Stimulated activated CD4-positive, alpha-beta T cell treated with anti-CD3 and anti-CD28 coated beads, Interleukin-2, amount 100 ng/mL, for 48 hours (primary cell): ENCODE results near the gene SYNGAP1.

Experiments used
- DNase-seq, 2 donors: peaks; one replicate each; pipeline ENCODE4 v3.0.0-alpha.2; 2020

SYNGAP1 gene

DNA sequence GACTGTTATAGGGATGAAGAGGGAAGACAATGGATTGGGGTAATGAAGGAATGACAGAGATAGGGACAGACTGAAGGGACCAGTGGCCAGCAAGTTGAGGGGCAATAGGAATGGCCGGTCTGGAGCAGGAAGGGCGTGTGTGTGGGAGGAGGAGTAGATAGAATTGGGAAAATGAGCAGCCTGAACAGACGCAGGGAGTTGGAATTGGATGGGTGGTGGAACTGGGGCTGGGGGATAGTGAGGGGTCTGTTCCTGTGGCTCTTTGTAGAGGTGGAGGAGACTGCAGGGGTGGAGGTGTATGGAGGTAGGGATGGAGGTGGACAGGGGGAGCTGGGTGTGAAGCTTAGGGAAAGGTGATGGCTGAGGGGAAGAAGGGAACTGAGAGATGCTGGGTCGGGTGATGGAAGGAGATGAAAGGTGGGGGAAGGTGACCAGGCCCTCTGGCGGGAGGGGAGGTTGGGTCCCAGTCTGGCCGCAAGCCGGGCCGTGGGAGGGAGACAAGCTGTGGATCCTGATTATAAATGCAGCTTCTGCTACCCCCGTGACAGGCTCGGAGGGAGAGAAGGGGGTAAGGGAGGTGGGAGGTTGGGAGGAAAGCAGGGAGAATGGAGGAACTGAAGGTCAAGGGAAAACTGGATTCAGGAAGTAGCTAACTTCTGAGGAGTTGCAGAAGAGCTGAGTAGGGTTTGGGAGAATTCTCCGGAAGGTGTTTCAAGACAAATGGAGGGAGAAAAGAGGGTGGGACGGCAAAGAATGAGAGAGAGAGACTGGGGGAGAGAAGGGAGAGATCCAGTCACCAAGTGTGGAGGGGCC is 5.2 kb downstream of the SYNGAP1 start:
- DNase-seq = no peak

DNA sequence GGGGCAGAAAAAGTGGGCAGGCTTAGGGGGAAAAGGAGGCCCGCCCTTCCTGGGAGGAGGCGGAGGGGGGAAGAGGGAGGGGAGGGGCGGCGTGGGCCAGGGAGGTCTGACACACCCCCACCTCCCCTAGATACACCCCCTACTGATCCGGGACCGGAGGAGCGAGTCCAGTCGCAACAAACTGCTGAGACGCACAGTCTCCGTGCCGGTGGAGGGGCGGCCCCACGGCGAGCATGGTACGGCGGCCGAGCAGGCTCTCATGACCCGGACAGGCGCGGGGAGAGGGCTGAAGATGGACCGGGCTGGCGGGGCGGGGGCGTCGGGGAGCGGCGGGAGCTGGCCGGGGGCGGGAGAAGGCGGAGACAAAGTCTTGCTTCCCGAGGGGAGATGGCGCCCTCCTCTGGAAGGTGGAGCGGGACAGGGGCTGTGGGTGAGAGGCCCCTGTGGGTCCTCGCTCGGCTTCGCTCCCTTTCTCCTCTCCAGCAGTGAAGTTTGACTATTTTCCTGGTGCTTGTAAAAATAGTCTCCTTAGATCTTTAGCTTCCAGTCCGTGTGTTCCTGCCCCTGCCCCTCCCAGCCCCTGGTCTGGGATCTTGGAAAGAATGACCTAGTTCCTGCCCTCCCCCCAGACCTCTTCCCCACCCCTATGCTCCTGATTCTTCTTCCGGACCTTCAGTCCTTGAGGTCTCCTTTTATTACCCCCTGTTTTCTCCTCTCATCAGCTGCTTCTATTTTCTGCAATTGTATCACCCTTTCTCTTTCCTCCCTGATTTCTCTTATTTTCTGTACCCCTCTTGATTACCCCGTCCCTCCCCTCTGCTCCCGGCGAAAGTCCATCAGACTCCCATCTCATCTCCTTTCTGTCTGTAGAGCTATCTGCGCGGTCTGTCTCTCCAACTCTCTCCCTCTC is 6.1 kb downstream of the SYNGAP1 start:
- DNase-seq = peak; percentile 78 to 82

DNA sequence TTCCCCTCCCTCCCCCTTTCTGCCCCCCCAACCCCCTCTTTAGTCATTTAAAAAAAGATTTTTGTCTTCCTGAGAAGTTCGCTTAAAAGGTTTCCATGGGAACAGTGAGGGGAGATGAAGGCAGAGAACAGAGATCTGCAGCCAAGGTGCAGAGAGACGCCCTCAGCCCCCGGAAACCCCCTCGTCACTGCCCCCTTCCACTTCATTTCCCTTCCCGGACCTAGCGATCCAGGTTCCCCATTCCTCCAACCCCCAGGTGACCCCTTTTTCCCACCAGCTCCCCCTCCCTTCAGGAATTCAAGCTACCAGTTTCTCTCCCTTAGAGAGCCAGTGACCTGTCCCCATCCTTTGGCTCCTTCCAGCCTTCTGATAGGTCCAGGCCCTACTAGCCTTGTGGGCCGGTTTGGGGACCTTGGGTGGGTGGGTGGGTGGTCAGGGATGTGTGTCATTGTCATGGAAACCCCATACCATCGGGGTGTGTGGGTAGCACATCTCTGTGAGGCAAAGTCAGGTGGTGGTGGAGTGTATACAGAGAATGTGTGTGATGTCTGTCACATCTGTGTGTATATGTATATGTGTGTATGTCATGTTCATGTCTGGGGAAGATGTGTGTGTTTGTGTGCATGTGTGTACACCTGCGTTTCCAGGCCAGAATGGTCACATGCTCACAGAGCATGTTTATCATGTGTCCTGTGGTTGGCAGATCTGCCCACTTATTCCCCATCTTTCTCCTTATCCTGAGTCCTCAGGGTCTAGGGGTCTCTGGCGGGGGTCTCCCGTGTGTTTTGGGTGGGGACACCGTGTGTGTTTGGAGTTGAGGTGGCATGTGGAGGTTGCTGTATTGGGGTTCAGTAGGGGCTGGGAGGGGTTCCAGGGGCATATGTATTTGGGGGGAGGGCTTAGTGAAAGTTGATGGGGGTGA is 7.0 kb downstream of the SYNGAP1 start:
- DNase-seq = no peak

DNA sequence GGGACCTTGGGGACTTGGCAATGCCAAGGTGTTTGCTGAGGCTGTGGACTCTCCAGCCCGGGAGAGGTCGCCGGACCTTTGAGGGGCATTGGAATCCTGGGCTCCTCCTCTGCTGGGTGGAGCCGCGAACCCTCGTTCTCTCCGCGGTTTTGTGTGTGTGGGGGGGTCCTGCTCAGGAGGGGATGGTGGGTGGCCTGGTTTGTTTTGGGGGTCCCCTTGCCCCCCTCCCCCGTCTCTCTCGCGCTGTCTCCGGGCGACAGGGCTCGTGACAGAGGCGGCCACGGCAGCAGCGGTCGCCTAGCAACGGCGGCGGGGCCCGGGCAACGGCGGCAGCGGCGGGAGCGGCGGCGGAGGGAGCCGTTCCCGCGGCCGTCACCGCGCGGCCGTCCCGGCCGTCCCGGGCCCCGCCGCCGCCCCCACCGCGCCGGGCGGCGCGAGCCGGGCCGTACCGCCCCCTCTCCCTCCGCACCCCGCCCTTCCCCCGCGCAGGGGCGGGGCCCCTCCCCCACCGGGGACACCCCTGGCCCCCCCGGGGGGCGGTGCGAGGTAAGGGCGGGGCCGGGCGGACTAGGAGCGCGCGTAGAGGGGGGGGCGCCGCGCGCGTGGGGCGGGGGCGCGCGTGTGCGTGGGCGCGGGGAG is 7.8 kb downstream of the SYNGAP1 start:
- DNase-seq = peak in 1 of 2 donors; percentile 43

DNA sequence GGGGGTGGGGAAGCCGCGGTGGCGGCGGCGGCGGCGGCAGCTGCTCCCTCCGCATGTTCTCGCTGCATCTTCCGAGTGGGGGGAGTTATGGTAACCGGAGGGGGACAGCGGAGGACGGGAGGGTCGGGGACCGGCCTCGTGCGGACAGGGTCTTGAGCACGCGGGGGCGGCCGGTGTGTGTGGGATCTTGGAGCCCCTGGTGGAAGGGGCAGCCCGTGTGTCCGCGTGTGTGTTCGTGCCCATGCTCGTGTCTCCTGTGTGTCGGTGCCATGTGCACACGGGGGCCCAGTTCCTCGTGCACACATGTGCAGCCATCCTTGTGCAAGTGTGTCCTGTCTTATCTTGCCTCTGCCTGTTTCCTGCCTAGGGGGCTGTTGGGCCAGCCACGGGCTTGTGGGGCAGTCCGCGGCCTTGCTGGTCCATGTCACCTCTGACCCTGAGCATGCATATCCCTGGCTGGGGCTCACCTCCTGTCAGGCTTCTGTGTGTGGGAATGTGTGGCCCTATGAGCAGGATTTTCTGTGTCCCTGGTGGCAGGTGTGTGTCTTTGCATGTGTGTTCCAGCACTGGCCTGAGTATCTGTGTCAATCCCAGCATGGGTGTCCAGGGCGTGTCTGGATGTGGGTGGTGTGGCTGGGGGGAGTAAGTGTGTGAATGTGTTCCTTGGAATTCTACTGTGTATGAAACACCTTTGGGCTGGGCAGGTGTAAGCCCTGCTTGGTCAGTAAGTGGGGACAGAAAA is 8.5 kb downstream of the SYNGAP1 start:
- no peak for DNase-seq

DNA sequence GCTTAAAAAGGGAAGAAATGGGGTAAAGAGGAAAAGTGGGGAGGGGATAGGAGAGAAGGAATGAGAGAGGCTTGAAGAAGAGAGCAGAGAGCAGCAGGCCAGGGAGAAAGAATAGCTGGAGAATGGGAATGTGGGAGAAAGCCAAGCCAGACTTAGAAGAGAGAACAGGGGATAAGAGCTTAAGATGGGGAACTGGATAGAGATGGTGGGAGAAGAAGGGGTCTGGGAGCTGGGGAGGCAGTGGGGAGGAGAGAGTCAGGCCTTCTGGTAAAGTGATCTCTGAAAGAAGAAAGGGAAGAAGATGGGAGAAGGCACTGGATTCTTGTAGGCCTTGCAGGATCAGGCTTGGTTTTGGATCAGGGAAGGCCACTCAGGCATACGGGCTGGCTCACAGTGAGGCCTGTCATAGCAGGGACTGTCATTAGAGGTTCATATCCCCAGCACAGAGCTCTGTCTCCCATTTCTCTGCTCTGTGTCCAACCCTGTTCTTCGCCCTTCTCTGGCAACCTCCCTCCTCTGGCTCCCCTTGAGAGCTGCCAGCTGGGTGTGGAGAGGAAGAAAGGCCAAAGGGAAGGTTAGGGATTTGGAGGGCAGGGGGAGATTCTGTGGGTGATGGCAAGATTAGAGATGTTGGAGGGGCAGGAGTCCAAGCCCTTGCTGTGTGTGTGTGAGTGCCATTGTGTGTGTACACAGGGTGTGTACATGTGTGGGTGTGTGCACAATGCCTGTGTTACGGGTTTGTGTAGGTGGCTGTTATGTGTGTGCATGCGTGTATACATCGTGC is 9.3 kb downstream of the SYNGAP1 start:
- DNase-seq = no peak

DNA sequence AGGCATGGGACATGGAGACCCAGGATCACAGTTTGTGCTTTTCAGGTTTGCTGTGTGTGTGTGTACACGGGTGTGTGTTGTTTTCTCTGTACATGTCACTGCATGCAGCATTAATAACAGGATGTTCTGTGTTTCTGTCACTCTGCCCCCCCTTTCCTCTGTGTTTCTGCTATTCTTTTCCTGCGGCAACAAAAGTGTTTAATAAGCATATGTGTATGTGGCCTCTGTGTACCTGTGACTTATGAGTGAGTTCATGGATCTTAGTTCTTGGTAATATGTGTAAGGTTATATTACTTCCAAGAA is 9.8 kb downstream of the SYNGAP1 start:
- no peak for DNase-seq

DNA sequence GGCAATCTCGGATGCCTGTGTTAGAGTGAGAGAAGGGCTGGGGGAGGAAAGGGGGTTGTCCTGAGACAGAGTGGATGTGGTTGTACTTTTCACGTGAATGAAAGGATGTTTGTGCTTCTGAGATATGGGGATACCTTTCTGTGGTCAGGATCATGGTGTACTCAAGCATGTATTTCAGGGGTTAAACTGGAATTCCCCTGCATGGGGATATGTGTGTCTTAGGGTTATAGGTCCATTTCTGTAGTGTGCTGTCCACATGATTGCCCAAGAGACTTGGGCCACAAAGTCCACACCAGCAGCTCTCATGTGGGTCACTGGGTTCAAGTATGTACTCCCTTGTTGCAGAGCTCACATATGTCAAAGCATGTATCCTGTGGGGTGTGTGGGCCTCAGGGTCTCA is 10.5 kb downstream of the SYNGAP1 start:
- DNase-seq = no peak

DNA sequence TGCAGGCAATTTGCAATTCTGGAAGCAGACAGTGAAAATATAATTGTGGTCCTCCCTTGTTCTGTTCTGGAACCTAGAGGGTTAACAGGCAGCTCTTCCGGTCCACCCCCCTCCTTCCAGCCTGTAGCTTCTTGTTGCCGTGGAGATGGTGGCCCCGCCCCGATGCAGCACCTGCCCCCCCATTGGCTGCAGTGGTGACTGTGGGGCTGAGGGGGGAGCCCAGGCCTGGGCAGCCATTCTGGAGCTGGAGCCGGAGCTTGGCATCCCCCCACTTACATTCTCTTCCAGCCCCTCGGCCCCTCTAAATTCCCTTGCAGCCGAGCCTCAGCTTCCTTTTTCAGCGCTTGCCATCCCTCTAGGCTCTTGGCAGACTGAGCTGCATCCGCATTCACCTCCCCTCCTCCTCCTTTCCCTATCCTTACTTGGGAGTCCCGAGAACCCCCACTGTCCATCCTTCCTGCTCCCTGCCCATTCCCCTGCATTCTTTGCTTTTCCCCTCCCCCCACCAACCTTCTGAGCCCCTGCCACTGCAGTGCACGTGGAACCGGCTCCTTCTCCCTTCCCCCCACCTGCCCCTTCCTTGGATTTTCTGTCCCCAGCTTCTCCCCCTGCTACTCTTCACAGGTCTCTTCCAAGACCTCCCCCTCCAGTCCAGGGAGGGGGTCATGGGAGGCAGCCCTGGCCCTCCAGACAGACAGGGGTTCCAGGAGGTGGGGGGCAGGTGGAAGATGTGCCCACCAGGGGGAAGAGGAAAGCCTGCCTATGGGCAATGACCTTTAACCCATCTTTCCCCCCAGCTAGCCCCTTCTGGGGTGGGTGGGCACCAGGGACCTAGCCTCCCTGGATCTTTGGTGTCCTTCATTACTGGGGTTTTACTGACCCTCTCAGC is 11.4 kb downstream of the SYNGAP1 start:
- DNase-seq = peak; percentile 51 to 64

DNA sequence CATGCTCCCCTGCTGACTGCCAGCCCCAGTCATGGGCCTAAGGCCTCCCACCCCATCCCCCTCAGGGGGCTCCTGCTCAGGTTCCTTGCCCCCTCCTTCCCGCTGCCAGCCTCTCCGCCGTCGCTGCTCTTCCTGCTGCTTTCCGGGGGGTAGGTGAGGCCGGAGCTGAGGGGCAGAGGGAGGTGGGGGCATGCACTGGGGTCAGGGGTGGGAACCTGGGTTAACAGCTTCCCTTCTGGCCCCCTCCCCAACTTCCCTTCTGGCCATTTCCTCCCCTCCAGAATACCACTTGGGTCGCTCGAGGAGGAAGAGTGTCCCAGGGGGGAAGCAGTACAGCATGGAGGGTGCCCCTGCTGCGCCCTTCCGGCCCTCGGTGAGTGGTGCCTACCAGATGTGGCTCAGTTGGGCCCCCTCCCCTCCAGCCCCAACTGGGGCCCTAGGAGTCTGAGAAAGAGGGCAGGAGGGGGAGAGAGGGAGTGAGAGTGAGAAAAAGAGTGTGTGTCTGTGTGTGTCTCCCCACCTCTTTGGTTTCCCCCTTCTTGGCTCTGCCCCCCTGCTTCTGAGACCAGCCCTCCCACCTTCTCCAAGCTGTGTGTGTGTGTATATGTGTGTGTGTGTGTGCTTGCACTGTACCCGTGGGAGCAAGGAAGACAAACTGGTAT is 12.1 kb downstream of the SYNGAP1 start:
- DNase-seq = no peak

DNA sequence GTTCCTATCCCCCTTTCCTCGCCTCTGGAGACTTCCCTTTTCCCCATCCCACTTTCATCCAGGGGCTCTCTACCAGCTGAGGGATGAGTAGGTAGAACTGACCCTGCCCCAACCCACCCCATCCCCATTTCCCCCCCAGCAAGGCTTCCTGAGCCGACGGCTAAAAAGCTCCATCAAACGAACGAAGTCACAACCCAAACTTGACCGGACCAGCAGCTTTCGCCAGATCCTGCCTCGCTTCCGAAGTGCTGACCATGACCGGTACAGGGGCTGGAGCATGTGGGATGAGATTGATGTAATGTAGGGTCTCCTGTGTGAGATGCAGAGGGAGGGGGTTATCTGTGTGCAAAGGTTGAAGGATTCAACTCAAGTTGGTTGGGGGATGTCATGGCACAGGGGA is 12.7 kb downstream of the SYNGAP1 start:
- DNase-seq = no peak

DNA sequence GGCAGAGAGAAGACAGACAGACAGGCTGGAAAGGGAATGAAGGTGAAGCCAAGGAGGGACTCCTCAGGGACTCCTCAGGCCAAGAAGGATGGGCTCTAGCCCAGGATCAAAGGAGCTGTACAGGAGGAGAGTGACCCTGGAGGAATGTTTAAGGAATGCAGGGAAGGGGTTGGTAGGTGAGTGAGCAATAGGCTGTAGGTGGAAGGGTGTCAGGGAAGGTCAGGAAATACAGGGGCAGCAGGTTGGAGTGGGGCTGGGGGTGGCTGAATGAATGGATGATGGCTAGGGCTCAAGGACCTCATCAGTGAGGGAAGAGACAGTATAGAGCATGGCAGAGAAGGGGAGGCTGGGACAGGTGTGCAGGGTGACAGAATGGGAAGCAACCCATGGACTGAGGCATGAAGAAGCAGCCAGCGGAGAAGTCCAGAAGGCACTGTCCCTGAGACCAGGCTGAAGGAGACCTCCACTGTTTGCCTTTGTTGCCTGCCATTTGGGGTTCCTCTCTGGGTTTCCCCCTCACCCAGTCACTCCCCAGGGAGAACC is 13.2 kb downstream of the SYNGAP1 start:
- no peak for DNase-seq

DNA sequence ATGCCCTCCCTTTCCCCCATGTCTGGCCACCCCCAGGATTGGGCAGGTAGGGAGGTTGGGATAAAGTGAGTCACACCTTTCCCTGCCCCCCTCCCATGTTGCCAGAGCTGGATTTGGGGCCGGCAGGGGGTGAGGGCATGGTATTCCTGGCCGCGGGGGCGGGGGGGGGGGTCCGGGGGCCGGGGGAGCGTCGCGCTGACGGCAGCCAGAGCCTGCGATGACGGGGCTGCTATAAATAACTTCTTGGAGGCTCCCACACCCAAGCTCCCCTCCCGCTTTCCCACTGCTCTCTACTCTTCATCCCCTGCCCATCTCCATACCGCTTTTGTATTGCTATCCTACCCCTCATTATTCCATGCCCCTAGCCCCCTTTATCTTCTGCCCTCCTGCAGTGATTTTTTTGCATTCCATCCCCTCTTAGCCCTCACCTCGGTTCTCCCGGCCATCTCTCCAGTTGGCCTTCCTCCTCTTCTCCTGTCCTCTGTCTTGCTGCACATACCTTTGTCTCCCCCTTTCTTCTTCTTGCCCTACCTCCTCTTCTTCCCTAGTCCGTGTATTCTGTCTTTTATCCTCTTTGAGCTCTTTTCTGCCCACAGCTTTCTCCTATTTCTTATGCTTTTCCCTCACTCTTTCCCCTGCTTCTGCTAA is 13.8 kb downstream of the SYNGAP1 start:
- DNase-seq = no peak

DNA sequence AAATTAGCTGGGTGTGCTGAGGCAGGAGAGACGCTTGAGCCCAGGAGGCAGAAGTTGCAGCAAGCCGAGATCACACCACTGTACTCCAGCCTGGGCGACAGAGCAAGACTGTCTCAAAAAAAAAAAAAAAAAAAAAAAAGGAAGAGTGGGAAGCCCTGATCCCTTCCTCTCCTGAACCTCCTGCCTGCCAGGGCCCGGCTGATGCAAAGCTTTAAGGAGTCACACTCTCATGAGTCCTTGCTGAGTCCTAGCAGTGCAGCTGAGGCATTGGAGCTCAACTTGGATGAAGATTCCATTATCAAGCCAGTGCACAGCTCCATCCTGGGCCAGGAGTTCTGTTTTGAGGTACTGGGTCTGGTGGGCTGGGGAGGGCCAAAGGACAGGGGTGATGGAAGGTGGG is 15.1 kb downstream of the SYNGAP1 start:
- no peak for DNase-seq

DNA sequence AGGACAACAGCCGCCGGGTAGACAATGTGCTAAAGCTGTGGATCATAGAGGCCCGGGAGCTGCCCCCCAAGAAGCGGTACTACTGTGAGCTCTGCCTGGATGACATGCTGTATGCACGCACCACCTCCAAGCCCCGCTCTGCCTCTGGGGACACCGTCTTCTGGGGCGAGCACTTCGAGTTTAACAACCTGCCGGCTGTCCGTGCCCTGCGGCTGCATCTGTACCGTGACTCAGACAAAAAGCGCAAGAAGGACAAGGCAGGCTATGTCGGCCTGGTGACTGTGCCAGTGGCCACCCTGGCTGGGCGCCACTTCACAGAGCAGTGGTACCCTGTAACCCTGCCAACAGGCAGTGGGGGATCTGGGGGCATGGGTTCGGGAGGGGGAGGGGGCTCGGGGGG is 17.8 kb downstream of the SYNGAP1 start:
- no peak for DNase-seq

DNA sequence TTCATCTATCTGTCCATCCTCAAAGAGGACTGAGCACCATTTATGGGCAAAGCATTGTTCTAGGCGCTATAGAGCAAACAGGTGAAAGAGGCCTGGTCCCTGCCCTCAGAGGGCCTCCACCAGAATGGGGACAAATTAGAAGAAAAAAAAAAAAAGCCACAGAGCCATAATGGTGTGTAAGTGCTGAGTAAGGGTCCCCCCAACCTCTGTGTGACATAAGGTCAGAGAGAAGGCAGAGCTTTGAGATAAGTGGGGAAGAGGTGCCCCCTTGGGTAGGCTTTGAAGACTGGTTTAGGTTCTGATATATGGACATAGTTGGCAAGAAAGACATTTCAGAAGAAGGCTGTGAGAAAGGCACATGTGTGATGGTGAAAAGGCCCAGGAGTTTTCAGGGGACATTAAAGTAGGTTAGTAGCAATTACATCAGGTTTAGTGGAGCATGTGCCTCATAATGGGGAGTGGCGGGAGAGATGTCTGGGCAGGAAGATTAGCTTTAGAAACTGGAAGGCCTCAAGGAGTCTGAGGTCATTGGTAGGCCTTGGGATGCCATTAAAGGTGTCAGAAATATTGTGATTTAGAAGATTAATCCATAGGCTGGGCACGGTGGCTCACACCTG is 19.2 kb downstream of the SYNGAP1 start:
- DNase-seq = no peak

DNA sequence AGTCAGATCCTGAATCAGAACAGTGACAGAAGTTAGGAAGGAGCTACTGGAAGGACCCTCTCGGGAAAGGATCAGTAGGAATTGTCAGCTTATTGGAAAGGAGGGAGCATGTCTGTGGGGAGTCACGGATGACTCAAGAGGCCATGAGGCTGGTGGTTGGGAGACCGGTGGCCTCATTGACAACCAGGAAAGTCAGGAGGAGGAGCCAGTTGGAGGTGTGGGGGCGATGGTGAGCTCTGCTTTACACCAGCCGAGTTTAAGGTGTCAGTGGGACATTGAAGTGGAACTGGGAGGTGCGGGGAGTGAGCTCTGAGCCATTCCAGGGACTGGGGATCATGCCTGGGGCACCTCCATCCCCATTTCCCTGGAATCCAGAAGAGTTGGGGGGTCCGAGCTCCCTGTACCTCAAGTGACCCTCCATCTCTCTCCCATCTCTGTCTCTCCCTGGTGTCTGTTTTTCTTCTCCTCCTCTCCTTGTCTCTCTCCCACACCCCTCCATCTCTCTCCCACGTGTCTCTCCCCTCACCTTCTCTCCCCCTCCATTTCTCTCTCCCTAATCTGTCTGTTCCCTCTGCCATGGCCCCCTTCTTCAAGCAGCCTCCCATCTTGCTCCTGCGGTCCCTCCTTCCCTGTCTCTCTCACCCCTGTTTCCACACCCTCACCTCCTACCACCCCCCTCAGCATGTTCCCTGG is 20.2 kb downstream of the SYNGAP1 start:
- DNase-seq = no peak
